Measurements from ENCODE around the gene KCTD4.

GRCh38 chr13:45179428-45179827 lies 21.4 kb downstream of the KCTD4 start:
- TF ChIP-seq POLR2A (IDR thresholded peaks at IDR 0.05; ENCODE audit: low read length) (no peak), GATA1 (IDR thresholded peaks at IDR 0.05; ENCODE audit: low read depth, low read length) (no peak)
